ENCODE data around the gene KCNQ4.

- TF ChIP-seq CTCF (IDR thresholded peaks at IDR 0.05) = no peak
- TF ChIP-seq EZH2 (IDR thresholded peaks at IDR 0.05) = no peak
Measured at GRCh38 chr1:40777224-40777970, 6.2 kb upstream of the KCNQ4 start.

Measured in neural progenitor cell (in vitro differentiated cells).